SK-N-SH treated with all-trans-retinoic acid at 6 μM for 48 hours (cell line): ENCODE data around the gene LPGAT1.

ENCODE experiments used
- ATAC-seq: fragments of 200-7000 bp; cut with Tn5 transposase; 3 replicates; pipeline ENCODE4 v1.9.1; 2020; ENCODE audit warnings: mild to moderate bottlenecking, moderate library complexity
- ARNTL ChIP-seq: fragments of 450-650 bp; formaldehyde crosslinking; IDR thresholded peaks from 2 replicates; pipeline ENCODE4 v1.5.0; 2020; ENCODE audit warnings: low read depth, mild to moderate bottlenecking, moderate library complexity, borderline replicate concordance
- CSRNP3 ChIP-seq: fragments of 250-450 bp; sonication (Bioruptor Pico); IDR thresholded peaks from 2 replicates; pipeline ENCODE4 v1.5.1; 2021; ENCODE audit warnings: mild to moderate bottlenecking, moderate library complexity
- ESRRG ChIP-seq: fragments of 250-450 bp; sonication (Bioruptor Pico); IDR thresholded peaks from 2 replicates; pipeline ENCODE4 v1.6.1; 2021; ENCODE audit warnings: mild to moderate bottlenecking
- GLIS3 ChIP-seq: fragments of 250-450 bp; sonication (Bioruptor Pico); IDR thresholded peaks from 2 replicates; pipeline ENCODE4 v1.5.0; 2020; ENCODE audit warnings: mild to moderate bottlenecking, moderate library complexity
- OSR1 ChIP-seq: fragments of 250-450 bp; sonication (Bioruptor Pico); IDR thresholded peaks from 2 replicates; pipeline ENCODE4 v1.8.0; 2022; ENCODE audit warnings: moderate library complexity, mild to moderate bottlenecking, inconsistent platforms
- POU6F1 ChIP-seq: fragments of 250-450 bp; sonication (Bioruptor Pico); IDR thresholded peaks from 2 replicates; pipeline ENCODE4 v1.8.0; 2021; ENCODE audit warnings: low read depth, mild to moderate bottlenecking, moderate library complexity, borderline replicate concordance
- PPARA ChIP-seq: fragments of 250-450 bp; sonication (Bioruptor Pico); IDR thresholded peaks from 2 replicates; pipeline ENCODE4 v1.5.0; 2020; ENCODE audit warnings: mild to moderate bottlenecking, borderline replicate concordance
- RARB ChIP-seq: fragments of 250-450 bp; sonication (Bioruptor Pico); IDR thresholded peaks from 2 replicates; pipeline ENCODE4 v1.8.0; 2021; ENCODE audit warnings: mild to moderate bottlenecking, moderate library complexity
- SNAI2 ChIP-seq: fragments of 250-450 bp; sonication (Bioruptor Pico); IDR thresholded peaks from 2 replicates; pipeline ENCODE4 v1.5.0; 2020; ENCODE audit warnings: mild to moderate bottlenecking, moderate library complexity
- TOX ChIP-seq: fragments of 250-450 bp; sonication (Bioruptor Pico); IDR thresholded peaks from 2 replicates; pipeline ENCODE4 v1.8.0; 2021; ENCODE audit warnings: mild to moderate bottlenecking, moderate library complexity, borderline replicate concordance
- TSHZ2 ChIP-seq: fragments of 250-450 bp; sonication (Bioruptor Pico); IDR thresholded peaks from 2 replicates; pipeline ENCODE4 v1.5.0; 2020; ENCODE audit warnings: mild to moderate bottlenecking, moderate library complexity
- ZC3H10 ChIP-seq: fragments of 250-450 bp; sonication (Bioruptor Pico); IDR thresholded peaks from 2 replicates; pipeline ENCODE4 v1.5.1; 2021; ENCODE audit warnings: mild to moderate bottlenecking, moderate library complexity
- ZFP3 ChIP-seq: fragments of 250-450 bp; sonication (Bioruptor Pico); IDR thresholded peaks from 2 replicates; pipeline ENCODE4 v1.5.0; 2020; ENCODE audit warnings: mild to moderate bottlenecking, moderate library complexity
- ZFP30 ChIP-seq: fragments of 450-650 bp; formaldehyde crosslinking; IDR thresholded peaks from 2 replicates; pipeline ENCODE4 v1.5.0; 2022; ENCODE audit warnings: mild to moderate bottlenecking, moderate library complexity
- ZNF565 ChIP-seq: fragments of 450-650 bp; formaldehyde crosslinking; conservative IDR thresholded peaks from 2 replicates; pipeline ENCODE4 v1.5.0; 2020; ENCODE audit warnings: low read depth, mild to moderate bottlenecking, moderate library complexity
- ZNF70 ChIP-seq: fragments of 450-650 bp; formaldehyde crosslinking; IDR thresholded peaks from 2 replicates; pipeline ENCODE4 v1.5.0; 2020; ENCODE audit warnings: mild to moderate bottlenecking, moderate library complexity
- ZNF8 ChIP-seq: fragments of 450-650 bp; formaldehyde crosslinking; IDR thresholded peaks from 2 replicates; pipeline ENCODE4 v1.5.0; 2020; ENCODE audit warnings: mild to moderate bottlenecking, moderate library complexity
- TF ChIP-seq, protein P1 (sequence below): fragments of 250-450 bp; sonication (Bioruptor Pico); IDR thresholded peaks from 2 replicates; pipeline ENCODE4 v1.8.0; 2020; ENCODE audit warnings: mild to moderate bottlenecking, moderate library complexity, borderline replicate concordance
- TF ChIP-seq, protein P2 (sequence below): fragments of 250-450 bp; sonication (Bioruptor Pico); IDR thresholded peaks from 2 replicates; pipeline ENCODE4 v1.5.1; 2020; ENCODE audit warnings: low read depth, mild to moderate bottlenecking, moderate library complexity

The LPGAT1 gene

DNA sequence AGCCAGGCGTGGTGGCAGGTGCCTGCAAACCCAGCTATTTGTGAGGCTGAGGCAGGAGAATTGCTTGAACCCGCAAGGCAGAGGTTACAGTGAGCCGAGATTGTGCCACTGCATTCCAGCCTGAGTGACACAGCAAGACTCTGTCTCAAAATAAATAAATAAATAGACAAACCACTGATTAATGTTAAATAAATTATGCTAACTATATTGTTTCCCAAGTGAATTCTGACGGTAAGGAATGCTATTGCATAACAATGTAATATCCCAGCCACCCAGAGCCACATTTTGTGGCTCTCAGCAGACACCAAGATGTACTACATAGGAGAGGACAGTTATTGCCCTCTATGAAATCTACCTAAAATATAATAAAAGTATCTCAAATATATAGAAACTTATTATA is 55.4 kb downstream of the LPGAT1 start:
- ATAC-seq = no peak
- TF ChIP-seq, protein P1, sequence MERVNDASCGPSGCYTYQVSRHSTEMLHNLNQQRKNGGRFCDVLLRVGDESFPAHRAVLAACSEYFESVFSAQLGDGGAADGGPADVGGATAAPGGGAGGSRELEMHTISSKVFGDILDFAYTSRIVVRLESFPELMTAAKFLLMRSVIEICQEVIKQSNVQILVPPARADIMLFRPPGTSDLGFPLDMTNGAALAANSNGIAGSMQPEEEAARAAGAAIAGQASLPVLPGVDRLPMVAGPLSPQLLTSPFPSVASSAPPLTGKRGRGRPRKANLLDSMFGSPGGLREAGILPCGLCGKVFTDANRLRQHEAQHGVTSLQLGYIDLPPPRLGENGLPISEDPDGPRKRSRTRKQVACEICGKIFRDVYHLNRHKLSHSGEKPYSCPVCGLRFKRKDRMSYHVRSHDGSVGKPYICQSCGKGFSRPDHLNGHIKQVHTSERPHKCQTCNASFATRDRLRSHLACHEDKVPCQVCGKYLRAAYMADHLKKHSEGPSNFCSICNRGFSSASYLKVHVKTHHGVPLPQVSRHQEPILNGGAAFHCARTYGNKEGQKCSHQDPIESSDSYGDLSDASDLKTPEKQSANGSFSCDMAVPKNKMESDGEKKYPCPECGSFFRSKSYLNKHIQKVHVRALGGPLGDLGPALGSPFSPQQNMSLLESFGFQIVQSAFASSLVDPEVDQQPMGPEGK (CRISPR knock-in tag) = no peak
- TF ChIP-seq SNAI2 (CRISPR knock-in tag) = no peak
- TF ChIP-seq ESRRG = no peak
- TF ChIP-seq TSHZ2 (CRISPR knock-in tag) = no peak
- TF ChIP-seq ZC3H10 (CRISPR knock-in tag) = no peak
- no peak for TF ChIP-seq ZNF70
- no peak for TF ChIP-seq ZNF8 (CRISPR knock-in tag)
- TF ChIP-seq CSRNP3 (CRISPR knock-in tag) = no peak
- no peak for TF ChIP-seq POU6F1
- TF ChIP-seq, protein P2, sequence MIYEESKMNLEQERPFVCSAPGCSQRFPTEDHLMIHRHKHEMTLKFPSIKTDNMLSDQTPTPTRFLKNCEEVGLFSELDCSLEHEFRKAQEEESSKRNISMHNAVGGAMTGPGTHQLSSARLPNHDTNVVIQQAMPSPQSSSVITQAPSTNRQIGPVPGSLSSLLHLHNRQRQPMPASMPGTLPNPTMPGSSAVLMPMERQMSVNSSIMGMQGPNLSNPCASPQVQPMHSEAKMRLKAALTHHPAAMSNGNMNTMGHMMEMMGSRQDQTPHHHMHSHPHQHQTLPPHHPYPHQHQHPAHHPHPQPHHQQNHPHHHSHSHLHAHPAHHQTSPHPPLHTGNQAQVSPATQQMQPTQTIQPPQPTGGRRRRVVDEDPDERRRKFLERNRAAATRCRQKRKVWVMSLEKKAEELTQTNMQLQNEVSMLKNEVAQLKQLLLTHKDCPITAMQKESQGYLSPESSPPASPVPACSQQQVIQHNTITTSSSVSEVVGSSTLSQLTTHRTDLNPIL (CRISPR knock-in tag) = no peak
- no peak for TF ChIP-seq OSR1 (CRISPR knock-in tag)
- no peak for TF ChIP-seq RARB (CRISPR knock-in tag)
- TF ChIP-seq ARNTL = no peak
- TF ChIP-seq ZFP30 (CRISPR knock-in tag) = no peak

- no peak for TF ChIP-seq TOX (CRISPR knock-in tag)
- no peak for TF ChIP-seq RARB (CRISPR knock-in tag)
- no peak for TF ChIP-seq ZFP3 (CRISPR knock-in tag)
- TF ChIP-seq ZNF565 = no peak
- no peak for TF ChIP-seq ESRRG
- no peak for TF ChIP-seq ZFP30 (CRISPR knock-in tag)
- no peak for TF ChIP-seq GLIS3 (CRISPR knock-in tag)
- TF ChIP-seq PPARA = no peak
- no peak for ATAC-seq
Observed at GRCh38 chr1:211764701-211765100, 65.9 kb downstream of the LPGAT1 start.

GRCh38 chr1:211762206-211762605 is 68.4 kb downstream of the LPGAT1 start:
- TF ChIP-seq ZC3H10 (CRISPR knock-in tag) = no peak
- ATAC-seq = no peak

DNA sequence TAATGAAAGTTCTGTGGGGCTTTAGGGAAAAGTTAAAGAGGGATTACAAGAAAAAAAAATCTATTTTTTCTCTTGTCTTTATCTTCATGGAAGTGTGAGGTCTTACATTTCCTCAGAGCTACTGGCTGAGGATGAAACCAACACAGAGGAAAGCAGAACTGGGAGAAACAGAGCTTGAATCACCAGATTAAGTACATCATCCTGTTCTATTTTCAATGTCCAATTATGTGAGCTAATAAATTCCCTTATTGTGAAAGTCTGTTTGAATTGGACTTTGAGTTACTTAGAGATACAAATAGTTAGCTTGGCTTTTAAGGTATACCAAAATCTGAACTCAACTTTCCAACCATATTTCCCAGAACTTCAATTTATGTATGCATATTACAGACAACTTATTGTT is 69.2 kb downstream of the LPGAT1 start:
- no peak for ATAC-seq
- TF ChIP-seq ARNTL (no peak), ZFP3 (CRISPR knock-in tag) (no peak), CSRNP3 (CRISPR knock-in tag) (no peak), ZC3H10 (CRISPR knock-in tag) (no peak)
